Measurements from ENCODE around the gene OIP5. TPM values are rescaled to one million over a fixed set of nuclear protein-coding genes. Genes with fewer than 3 reads are reported as not detected.

The OIP5 gene
- total and polyA plus RNA-seq, 2 of the 13 experiments (the other 11 are each of a cell fraction or from before 2014, with no cell fraction given): 10.7 to 38.0 TPM

GRCh38 chr15:41332194-41333025 is at the start of gene OIP5, which contains the start of gene NUSAP1 (continued):
- TF ChIP-seq DMTF1 (CRISPR knock-in tag; IDR thresholded peaks at IDR 0.05): no peak
- TF ChIP-seq SCMH1 (CRISPR knock-in tag; IDR thresholded peaks at IDR 0.05; ENCODE audit: borderline replicate concordance): no peak
- no peak for TF ChIP-seq RNF219 (CRISPR knock-in tag; IDR thresholded peaks at IDR 0.05)
- TF ChIP-seq TCF7 (IDR thresholded peaks at IDR 0.05; ENCODE audit: low read depth): no peak
- TF ChIP-seq JUNB (CRISPR knock-in tag; IDR thresholded peaks at IDR 0.05; ENCODE audit: borderline replicate concordance): peak; percentile 76
- TF ChIP-seq HNRNPL (IDR thresholded peaks at IDR 0.05; ENCODE audit: low read depth, low read length): no peak
- no peak for TF ChIP-seq XBP1 (CRISPR knock-in tag; IDR thresholded peaks at IDR 0.05)
- TF ChIP-seq HCFC1 (IDR thresholded peaks at IDR 0.05; ENCODE audit: low read depth, low read length): no peak
- no peak for TF ChIP-seq MTA3 (CRISPR knock-in tag; IDR thresholded peaks at IDR 0.05)
- peak; percentile 88 for TF ChIP-seq HOXA3 (CRISPR knock-in tag; IDR thresholded peaks at IDR 0.05)
- no peak for TF ChIP-seq RAD51 (IDR thresholded peaks at IDR 0.05; ENCODE audit: borderline replicate concordance)
- no peak for TF ChIP-seq ZNF281 (CRISPR knock-in tag; IDR thresholded peaks at IDR 0.05; ENCODE audit: borderline replicate concordance)
- peak; percentile 89 for TF ChIP-seq TFDP1 (CRISPR knock-in tag; IDR thresholded peaks at IDR 0.05; ENCODE audit: borderline replicate concordance)
- no peak for TF ChIP-seq CHD4 (IDR thresholded peaks at IDR 0.05; ENCODE audit: borderline replicate concordance, low read length)
- TF ChIP-seq ZNF549 (CRISPR knock-in tag; IDR thresholded peaks at IDR 0.05): no peak
- TF ChIP-seq FOSL2 (CRISPR knock-in tag; IDR thresholded peaks at IDR 0.05): no peak
- TF ChIP-seq MAX (IDR thresholded peaks at IDR 0.05): peak; percentile 20; the same call in 1 of the 2 replicates
- 0 out of 2 replicates have a peak, but pooled peaks have one; percentile 3 for TF ChIP-seq SMAD1 (CRISPR knock-in tag; IDR thresholded peaks at IDR 0.05; ENCODE audit: borderline replicate concordance, low read depth)
- no peak for TF ChIP-seq ZSCAN21 (CRISPR knock-in tag; IDR thresholded peaks at IDR 0.05; ENCODE audit: borderline replicate concordance)
